HG03045 (cell line): Measurements from ENCODE around the gene TBC1D5.
"Not testable (repeated sequence)": the region's sequence is repeated elsewhere in the genome, so short reads cannot be mapped to it uniquely, and the experiment has no call there.

ENCODE experiments used
- ATAC-seq: cut with Tn5 transposase; IDR thresholded peaks from one replicate; pipeline ENCODE4 v1.9.1; 2021; ENCODE audit warnings: mild to moderate bottlenecking, moderate library complexity; ENCODE audit not compliant: unreplicated experiment

Gene TBC1D5

DNA sequence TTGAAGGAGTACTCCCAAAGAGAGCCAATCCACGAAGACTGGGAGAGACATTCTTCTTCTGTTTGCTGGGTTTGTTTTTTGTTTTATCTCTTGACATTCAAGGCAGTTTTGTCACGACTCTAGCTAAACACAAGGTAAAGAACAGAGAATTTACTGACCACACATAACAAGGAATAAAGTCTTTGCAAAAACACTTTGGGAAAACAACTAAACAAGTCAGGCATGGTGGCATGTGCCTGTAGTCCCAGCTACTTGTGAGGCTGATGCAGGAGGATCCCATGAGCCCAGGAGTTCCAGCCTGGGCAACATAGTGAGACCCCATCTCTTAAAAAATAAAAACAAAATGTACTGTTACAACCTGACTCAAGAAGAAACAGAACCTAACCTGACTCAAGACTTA is 28.0 kb downstream of the TBC1D5 start:
- no peak for ATAC-seq

DNA sequence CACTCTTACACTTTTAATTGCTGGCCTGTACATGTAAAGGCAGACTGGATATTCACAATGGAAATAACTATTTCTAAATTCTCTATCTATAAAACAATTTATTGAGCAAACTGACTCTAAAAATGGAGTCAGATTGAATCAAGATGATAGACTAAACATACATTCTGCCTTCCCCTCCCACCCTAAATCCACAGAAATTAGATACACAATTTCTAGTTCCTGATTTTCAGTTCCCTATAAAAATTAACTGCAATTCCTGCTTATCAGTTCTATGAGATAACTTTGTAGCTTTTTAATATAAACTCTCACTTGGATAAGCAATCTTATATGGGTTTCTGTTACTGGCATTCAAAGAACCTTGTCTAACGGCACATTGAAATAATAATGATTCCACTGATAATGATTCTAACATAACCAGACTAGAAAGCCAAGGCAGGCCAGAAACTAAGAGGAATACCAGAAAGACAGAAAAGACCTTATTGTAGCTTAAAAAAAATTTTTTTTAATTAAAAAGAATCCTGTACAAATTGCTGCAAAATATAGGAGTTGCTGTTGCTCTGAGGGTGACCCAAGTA is 33.1 kb downstream of the TBC1D5 start:
- no peak for ATAC-seq

DNA sequence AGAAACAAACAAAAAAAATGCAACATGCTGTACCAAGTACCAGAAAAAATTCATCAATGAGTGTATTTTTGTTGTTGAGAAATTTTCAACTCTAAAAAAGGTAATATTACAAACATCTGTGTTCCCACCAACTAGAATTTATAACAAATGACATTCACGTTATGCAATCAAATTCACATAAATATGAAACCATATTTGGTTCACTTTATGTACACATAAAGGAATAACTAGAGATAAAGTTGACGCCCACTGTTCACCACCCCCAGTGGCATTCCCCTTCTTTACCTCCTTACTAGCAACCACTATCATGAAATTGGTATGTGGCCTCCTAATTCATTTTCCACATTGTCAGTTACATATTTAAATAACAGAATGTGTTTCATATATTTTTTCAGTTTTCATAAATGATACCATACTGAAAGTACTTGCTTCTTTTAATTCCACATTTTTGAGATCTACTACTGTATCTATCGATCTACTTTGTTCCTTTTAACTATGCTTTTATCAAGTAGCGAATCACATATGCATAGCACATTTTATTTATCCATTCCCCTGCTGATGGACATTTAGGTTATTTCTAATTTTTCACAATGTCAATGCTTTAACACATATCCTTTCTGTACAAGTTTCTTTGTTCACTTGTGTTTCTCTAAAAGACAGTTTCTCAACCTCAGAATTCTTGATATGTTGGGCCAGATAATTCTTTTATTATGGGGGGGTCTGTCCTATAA is 34.5 kb downstream of the TBC1D5 start:
- ATAC-seq: no peak

DNA sequence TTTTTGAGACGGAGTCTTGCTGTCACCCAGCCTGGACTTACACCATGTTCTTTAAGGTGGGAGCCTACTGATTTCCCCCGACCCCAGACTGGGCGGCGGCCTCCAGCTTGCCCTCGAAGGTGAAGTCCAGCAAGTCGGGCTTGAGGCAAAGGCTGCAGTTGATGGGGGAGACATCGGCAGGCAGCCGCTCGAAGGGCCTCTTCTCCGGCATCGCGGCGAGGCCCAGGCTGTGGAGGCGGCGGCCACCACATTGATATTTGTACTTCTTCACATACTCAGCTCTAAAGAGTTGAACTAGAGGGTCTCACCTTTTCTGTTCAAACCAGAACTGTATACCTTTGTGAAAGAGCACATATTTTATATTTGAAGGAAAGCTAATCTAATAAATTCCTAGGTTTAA is 36.4 kb downstream of the TBC1D5 start:
- not testable (repeated sequence) for ATAC-seq

DNA sequence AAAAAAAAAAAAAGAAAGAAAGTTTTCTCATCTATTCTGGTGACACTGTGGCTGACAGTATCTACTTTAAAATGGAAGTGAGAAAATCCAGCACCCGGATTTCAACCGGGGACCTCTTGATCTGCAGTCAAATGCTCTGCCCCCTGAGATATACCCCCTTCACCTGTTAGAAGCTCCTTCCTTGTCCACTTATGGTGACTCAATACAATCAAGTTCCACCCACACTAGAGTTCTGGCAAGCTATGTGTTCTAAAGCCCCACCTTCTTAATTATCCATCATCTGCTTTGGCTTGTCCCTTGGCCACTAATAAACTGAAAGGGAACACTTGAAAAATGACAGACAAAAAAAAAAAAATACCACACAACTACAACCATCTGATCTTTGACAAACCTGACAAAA is 42.6 kb downstream of the TBC1D5 start:
- ATAC-seq: not testable (repeated sequence)

DNA sequence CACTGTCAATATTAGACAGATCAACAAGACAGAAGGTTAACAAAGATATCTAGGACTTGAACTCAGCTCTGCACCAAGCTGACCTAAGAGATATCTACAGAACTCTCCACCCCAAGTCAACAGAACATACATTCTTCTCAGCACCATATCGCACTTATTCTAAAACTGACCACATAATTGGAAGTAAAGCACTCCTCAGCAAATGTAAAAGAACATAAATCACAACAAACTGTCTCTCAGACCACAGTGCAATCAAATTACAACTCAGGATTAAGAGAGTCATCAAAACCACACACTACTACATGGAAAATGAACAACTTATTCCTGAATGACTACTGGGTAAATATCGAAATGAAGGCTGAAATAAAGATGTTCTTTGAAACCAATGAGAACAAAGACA is 46.8 kb downstream of the TBC1D5 start:
- ATAC-seq: not testable (repeated sequence)

DNA sequence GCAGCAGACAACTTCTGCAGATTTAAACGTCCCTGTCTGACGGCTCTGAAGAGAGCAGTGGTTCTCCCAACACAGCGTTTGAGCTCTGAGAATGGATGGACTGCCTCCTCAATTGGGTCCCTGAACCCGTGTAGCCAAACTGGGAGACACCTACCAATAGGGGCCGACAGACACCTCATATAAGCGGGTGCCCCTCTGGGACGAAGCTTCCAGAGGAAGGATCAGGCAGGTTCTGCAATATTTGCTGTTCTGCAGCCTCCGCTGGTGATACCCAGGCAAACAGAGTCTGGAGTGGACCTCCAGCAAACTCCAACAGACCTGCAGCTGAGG is 48.8 kb downstream of the TBC1D5 start:
- ATAC-seq: not testable (repeated sequence)

DNA sequence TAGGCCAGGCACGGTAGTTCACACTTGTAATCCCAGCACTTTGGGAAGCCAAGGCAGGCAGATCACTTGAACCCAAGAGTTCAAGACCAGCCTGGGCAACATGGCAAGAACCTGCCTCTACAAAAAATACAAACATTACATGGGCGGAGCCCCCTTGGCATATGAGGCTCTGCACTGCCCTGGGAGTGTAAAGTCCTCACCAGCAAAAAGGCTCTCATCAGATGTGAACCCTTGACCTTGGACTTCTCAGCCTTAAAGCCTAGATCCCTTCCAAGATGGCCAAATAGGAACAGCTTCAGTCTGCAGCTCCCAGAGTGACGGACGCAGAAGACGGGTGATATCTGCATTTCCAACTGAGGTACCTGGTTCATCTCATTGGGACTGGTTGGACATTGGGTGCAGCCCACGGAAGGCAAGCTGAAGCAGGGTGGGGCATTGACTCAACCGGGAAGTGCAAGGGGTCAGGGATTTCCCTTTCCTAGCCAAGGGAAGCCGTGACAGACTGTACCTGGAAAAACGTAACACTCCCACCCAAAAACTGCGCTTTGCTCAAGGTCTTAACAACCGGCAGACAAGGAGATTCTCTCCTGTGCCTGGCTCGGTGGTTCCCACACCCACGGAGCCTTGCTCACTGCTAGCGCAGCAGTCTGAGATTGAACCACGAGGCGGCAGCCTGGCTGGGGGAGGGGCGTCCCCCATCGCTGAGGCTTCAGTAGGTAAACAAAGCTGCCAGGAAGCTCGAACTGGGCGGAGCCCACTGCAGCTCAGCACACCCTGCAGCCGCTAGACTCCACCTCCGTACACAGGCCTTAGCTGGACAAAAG is 49.4 kb downstream of the TBC1D5 start:
- not testable (repeated sequence) for ATAC-seq

DNA sequence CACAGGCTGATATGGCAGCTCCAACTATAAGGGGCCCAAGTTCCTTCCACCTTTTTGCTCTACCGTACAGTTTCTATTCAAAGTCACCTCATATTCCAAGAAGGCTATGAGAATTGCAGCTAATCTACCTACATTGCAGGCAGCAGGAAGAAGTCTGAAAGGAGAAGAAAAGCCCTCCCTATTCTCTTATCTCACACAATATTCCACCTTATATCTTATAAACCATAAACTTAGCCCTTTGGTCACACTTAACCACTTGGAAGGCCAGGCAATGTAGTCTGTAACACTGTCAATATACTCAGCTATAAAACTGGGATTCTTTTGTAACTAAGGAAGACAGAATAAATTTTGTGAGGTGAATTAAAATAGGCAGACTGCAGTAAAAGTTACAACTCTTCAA is 54.9 kb downstream of the TBC1D5 start:
- no peak for ATAC-seq

DNA sequence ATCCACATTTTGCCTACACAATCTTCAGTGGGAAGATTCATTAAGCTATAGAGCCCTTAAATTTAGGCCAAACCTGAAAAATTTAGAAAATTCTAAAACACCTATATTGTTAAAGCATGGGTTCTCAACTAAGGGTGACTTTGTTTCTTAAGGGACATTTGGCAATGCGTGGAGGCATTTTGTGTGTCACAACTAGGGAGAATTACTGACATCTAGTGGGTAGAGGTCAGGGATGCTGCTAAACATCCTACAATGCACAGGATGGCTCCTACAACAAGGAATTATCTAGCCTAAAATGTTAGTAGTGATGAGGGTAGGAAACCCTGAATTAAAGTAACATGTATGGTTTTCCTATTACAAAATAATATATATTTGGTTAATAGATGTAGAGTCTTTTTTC is 55.8 kb downstream of the TBC1D5 start:
- no peak for ATAC-seq

DNA sequence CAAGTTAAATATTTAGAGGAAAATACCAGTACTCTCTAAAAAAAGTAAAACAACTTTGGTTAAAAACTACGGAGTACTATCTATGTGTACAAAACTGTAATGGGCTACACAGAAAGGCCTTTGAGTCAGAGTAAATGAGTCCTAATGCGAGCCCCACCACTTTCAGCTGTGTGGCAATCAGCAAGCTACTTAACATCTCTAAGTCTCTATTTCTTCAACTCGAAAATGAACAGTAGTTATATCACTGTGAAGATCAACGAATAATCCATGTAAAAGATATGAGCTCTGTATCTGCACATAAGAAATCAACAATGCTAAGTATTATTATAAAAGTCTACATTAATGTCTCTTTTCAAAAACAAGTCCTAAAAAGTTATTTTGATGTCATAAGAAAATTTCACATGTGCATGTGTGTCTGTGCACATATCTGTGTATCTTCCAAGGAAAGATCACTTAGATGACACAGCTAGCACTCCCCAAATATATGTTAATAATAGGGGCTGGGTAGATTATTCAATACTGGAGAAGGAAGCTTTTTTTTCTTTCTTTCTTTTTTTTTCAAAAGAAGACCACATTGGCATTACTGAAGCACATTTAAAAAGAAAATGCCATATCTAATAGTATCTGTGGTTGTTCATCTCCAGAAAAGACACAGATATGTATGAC is 58.8 kb downstream of the TBC1D5 start:
- no peak for ATAC-seq

DNA sequence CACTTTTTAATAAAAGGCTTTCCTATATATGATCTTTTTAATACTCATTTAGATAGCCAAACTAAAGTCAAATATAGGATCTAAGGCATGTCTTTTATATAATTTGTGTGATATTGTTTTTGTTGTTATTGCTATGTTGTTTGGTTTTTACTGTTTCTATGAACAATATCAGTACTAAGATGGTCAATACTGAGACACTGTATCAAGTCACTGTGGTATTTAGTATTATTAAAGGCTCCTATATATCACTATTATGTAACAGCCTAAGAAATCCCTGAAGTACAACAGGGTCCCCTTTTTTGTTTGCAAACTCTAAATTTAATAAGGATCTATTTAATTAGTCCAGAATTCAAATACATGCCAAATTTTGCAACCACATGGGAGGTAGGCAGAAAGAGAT is 61.9 kb downstream of the TBC1D5 start:
- no peak for ATAC-seq

DNA sequence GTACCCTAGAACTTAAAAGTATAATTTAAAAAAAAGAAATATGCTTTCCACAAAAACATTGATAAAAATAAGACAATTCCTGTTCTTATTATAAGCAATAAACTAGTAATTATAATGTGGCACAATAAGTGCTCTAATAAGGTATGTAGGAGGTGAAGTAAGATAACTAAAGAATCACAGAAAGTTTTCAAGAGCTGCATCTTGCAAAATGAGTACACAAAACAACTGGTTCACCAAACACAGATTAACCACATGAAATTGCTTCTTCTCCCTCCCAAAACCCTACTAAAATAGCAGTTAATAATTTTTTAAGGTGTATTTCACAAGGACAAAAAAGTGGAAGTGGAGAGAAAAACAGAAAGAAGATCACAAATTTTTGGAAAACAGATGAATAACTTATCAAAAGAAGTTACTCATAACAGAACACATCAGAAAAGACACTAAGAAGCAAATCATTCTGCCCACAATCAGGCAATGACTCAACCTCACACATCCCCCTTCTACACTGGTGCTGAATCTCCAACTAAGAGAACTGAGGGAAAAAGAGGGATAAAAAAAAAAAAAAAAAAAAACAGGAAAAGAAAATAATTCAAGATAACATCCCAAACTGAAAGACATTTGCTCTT is 64.2 kb downstream of the TBC1D5 start:
- ATAC-seq: no peak

DNA sequence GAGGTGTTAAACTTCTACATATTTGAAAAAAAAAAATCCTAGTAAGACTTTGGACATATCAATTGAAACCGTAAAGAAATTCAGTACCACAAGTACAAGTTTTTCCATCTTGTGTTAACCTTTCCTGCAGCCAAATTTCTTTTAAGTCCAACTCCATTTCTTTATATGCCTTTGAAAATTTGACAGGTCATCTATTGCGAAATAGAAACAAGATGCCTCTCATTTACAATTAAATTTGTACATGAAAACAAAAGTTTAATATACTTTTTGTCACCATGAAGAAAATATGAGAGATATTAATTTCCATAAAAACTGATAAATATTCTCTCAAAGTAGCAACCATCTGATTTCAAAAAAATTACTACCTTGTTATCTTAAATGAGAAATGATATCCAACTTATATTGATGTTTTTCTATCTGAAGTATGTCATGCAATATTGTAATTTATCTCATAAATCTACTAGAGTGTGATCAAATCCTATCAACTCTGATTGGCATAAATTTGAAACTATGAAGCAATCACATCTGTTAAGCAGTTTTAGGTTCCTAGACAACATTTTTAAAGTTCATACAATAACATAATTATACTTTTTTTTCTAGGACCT is 68.2 kb downstream of the TBC1D5 start:
- ATAC-seq: no peak

DNA sequence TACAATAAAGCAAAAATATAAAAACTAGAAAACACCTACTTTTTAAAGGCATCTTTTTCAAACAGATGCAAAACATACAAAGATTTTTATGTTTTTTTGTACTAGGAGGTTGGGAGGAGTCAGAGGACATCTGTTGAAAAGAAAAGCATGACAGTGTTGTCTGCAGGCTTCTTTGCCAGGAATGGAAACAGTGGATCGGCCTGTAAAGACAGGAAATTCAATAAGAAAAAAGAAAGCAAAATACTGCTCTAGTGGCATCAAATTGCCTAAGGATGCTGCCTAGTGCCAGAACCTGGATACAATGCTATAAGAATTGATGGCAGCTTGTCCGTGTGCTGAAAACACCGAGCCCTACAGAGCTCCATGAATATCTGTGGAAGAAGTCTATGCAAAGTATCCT is 69.9 kb downstream of the TBC1D5 start:
- ATAC-seq: no peak

DNA sequence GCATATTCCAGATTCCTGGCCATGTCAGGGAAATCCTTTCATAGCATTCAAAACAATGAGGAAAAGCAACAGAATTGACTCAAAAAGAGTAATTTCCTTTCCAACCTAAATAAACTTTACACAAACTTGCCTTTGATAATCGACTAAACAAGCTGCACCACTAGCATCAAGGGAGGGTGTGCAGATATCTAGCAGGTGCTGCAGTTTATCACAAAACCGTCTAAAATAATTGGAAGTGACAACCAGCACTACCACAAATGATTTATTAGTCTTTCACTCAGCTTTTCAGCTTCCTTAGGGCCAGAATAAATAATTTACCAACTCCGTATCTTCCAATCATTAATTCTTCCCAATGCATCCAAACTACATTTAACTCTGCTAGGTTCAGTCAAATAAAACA is 71.7 kb downstream of the TBC1D5 start:
- ATAC-seq: no peak

DNA sequence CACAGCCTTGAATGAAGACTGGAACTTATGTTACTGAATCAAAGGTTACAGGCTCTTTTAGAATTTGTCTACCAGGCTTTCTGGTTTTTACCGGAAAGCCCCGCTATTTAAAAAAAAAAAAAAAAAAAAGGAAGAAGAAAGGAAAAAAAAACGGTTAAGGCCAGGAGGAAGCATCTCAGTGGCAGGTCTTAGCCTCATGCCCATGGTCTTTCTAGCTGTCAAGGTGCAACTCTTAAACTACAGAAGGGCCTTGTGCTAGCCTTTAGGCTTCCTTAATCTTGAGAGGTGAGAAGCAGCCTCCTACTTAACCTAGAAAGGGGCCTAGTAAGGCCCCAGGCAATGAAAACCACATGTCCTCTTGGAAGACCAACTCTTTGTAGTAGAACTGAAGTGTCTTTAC is 77.5 kb downstream of the TBC1D5 start:
- no peak for ATAC-seq

DNA sequence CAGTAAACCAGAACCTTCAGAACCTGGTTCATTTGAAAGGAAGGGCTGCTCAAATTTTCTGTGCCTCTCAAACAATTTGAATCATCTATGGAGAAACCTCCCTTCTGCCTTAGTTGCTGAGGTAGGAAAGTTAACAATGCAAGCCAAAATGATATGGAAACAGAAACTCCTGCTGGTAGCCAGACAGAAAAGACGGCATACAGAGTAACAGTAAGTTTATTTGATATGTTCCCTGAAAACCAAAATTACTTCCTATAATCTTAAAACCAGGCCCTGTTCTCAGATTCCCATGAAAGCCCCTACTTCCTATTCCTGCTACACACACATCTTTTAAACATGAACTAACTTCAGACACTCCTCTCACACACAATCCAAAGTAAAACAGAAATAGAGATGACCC is 86.2 kb downstream of the TBC1D5 start:
- ATAC-seq: no peak

DNA sequence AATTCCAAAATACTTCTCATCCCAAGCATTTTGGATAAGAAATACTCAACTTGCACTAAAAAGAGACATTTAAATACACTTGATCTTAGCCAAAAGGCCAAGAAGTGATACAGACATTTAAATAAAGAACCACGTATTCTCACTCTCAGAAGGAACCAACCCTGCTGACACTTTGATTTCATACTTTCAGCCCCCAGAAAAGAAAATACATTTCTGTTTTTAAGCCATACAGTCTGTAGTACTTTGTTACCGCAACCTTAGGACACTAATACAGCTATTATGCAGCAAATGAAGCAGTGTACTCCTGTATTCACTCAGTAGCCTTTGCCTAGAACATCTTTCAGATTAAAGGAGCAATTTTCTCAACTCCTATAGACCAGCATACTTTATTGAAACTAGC is 86.7 kb downstream of the TBC1D5 start:
- ATAC-seq: peak; percentile 72

DNA sequence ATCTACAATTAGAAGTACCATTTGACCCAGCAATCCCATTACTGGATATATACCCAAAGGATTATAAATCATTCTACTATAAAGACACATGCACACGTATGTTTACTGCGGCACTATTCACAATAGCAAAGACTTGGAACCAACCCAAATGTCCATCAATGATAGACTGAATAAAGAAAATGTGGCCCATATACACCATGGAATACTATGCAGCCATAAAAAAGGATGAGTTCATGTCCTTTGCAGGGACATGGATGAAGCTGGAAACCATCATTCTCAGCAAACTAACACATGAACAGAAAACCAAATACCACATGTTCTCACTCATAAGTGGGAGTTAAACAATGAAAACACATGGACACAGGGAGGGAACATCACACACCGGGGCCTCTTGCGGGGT is 92.7 kb downstream of the TBC1D5 start:
- not testable (repeated sequence) for ATAC-seq
